IMR-90 (cell line): ENCODE measurements around the gene MGAT3. TPM values are rescaled to one million over a fixed set of nuclear protein-coding genes. Genes with fewer than 3 reads are reported as not detected.
A peak's percentile ranks its signal among the peaks of the same experiment; 100 is the strongest.

ENCODE experiments used
- ATAC-seq: fragments of 200-7000 bp; cut with Tn5 transposase; 2 replicates; pipeline ENCODE4 v1.9.1; 2020; ENCODE audit warnings: low read depth, mild to moderate bottlenecking, moderate library complexity
- Bru-seq: library from RNA; stranded (reverse); fragments of 400-500 nt; gene quantifications from one replicate; lab custom pipeline; 2021; lab: Mats Ljungman, UMichigan
- BruChase-seq, 2 experiments: library from RNA; stranded (reverse); fragments of 400-500 nt; gene quantifications; one replicate each; lab custom pipeline; 2021; lab: Mats Ljungman, UMichigan
- BruUV-seq: library from RNA; stranded (reverse); fragments of 400-500 nt; replicated peaks from 2 replicates; lab custom pipeline; 2021; lab: Mats Ljungman, UMichigan
- CTCF ChIA-PET: fragments of 300-600 bp; formaldehyde crosslinking; extraction: SDS; loops from one replicate; lab custom pipeline; 2021; ENCODE audit warnings: antibody characterized with exemption; lab: Yijun Ruan, JAX
- POLR2A ChIA-PET: fragments of 300-600 bp; sonication (Branson Sonifier 250); formaldehyde crosslinking; loops from one replicate; lab custom pipeline; 2022; ENCODE audit warnings: antibody characterized with exemption; ENCODE audit not compliant: unreplicated experiment; lab: Charles Lee
- DNase-seq: peaks from one replicate; pipeline ENCODE4 v3.0.0; 2013
- H2AFZ ChIP-seq: replicated peaks from 2 replicates; pipeline ENCODE3; 2013; ENCODE audit warnings: low read length, mild to moderate bottlenecking; ENCODE audit not compliant: poor library complexity
- H2AK5ac ChIP-seq: 2 replicates; pipeline ENCODE4 v1.6.1; 2013; ENCODE audit warnings: low read depth, low read length, inconsistent platforms
- H2AK9ac ChIP-seq: replicated peaks from 2 replicates; pipeline ENCODE3; 2013; ENCODE audit warnings: mild to moderate bottlenecking, low read depth, low read length, moderate library complexity; ENCODE audit not compliant: poor library complexity
- H2BK120ac ChIP-seq: 2 replicates; pipeline ENCODE4 v1.6.1; 2013; ENCODE audit warnings: low read depth, low read length, inconsistent platforms
- H2BK15ac ChIP-seq: 3 replicates; pipeline ENCODE4 v1.6.1; 2013; ENCODE audit warnings: low read depth, low read length, inconsistent platforms
- H2BK20ac ChIP-seq: 2 replicates; pipeline ENCODE4 v1.6.1; 2013; ENCODE audit warnings: low read depth, mild to moderate bottlenecking, inconsistent platforms, low read length, moderate library complexity
- H2BK5ac ChIP-seq: 2 replicates; pipeline ENCODE4 v1.6.1; 2013; ENCODE audit warnings: mild to moderate bottlenecking, low read depth, low read length, inconsistent platforms; ENCODE audit not compliant: poor library complexity, severe bottlenecking
- H3K14ac ChIP-seq: replicated peaks from 2 replicates; pipeline ENCODE4 v1.6.1; 2013; ENCODE audit warnings: low read depth, low read length, inconsistent platforms
- H3K18ac ChIP-seq: 2 replicates; pipeline ENCODE4 v1.6.1; 2013; ENCODE audit warnings: low read depth, low read length, control low read depth
- H3K23ac ChIP-seq: 2 replicates; pipeline ENCODE4 v1.6.1; 2013; ENCODE audit warnings: low read depth, low read length, inconsistent platforms
- H3K27ac ChIP-seq: 2 replicates; pipeline ENCODE4 v1.5.1; 2013; ENCODE audit warnings: mild to moderate bottlenecking, control low read depth, low read length; ENCODE audit not compliant: insufficient read depth
- H3K27me3 ChIP-seq: 2 replicates; pipeline ENCODE4 v1.6.1; 2013; ENCODE audit warnings: low read length; ENCODE audit not compliant: control insufficient read depth, insufficient read depth
- H3K36me3 ChIP-seq: 2 replicates; pipeline ENCODE4 v1.6.1; 2013; ENCODE audit warnings: low read length, mixed read lengths; ENCODE audit not compliant: control insufficient read depth, insufficient read depth
- H3K4ac ChIP-seq: 2 replicates; pipeline ENCODE4 v1.6.1; 2013; ENCODE audit warnings: low read depth, low read length, inconsistent platforms
- H3K4me1 ChIP-seq: 2 replicates; pipeline ENCODE4 v1.6.1; 2013; ENCODE audit warnings: low read length, mixed read lengths; ENCODE audit not compliant: control insufficient read depth, insufficient read depth
- H3K4me2 ChIP-seq: 2 replicates; pipeline ENCODE4 v1.6.1; 2013; ENCODE audit warnings: low read depth, mild to moderate bottlenecking, control low read depth, low read length, moderate library complexity
- H3K4me3 ChIP-seq: 2 replicates; pipeline ENCODE4 v1.5.1; 2013; ENCODE audit warnings: low read depth, mild to moderate bottlenecking, control low read depth, low read length, moderate library complexity; ENCODE audit not compliant: insufficient read depth
- H3K56ac ChIP-seq: 2 replicates; pipeline ENCODE4 v1.6.1; 2013; ENCODE audit warnings: low read length, inconsistent platforms; ENCODE audit not compliant: insufficient read depth; ENCODE audit errors: extremely low read depth
- H3K79me1 ChIP-seq, 2 experiments: 2 replicates each; pipeline ENCODE4 v1.6.1; 2013; ENCODE audit warnings: low read length in 2 of 2, inconsistent platforms in 1 of 2, low read depth in 1 of 2
- H3K9ac ChIP-seq: 2 replicates; pipeline ENCODE4 v1.6.1; 2013; ENCODE audit warnings: low read depth, low read length, control low read depth
- H3K9me1 ChIP-seq: 2 replicates; pipeline ENCODE4 v1.6.1; 2013; ENCODE audit warnings: low read length, inconsistent platforms; ENCODE audit not compliant: insufficient read depth
- H3K9me3 ChIP-seq: 2 replicates; pipeline ENCODE4 v1.6.1; 2013; ENCODE audit warnings: low read length; ENCODE audit not compliant: control insufficient read depth, insufficient read depth
- H4K20me1 ChIP-seq: 2 replicates; pipeline ENCODE4 v1.6.1; 2013; ENCODE audit warnings: low read length, inconsistent platforms; ENCODE audit not compliant: insufficient read depth
- H4K5ac ChIP-seq: 2 replicates; pipeline ENCODE4 v1.6.1; 2013; ENCODE audit warnings: mild to moderate bottlenecking, low read depth, low read length, control low read depth
- H4K8ac ChIP-seq, 2 experiments: 2 replicates each; pipeline ENCODE4 v1.6.1; 2013; ENCODE audit warnings: low read depth in 2 of 2, low read length in 2 of 2, control low read depth in 1 of 2, inconsistent platforms in 1 of 2
- H4K91ac ChIP-seq: 2 replicates; pipeline ENCODE4 v1.6.1; 2013; ENCODE audit warnings: low read depth, low read length, inconsistent platforms; ENCODE audit not compliant: insufficient read depth
- BHLHE40 ChIP-seq: fragments of 150-350 bp; IDR thresholded peaks from 2 replicates; pipeline ENCODE4 v1.6.1; 2016; ENCODE audit warnings: mild to moderate bottlenecking, low read depth, low read length
- CEBPB ChIP-seq: IDR thresholded peaks from 2 replicates; pipeline ENCODE4 v1.6.1; 2012; ENCODE audit warnings: low read depth, low read length, improper control_type of control experiment
- CHD1 ChIP-seq: IDR thresholded peaks from 2 replicates; pipeline ENCODE4 v1.6.1; 2012; ENCODE audit warnings: low read depth, low read length, improper control_type of control experiment
- FOS ChIP-seq: fragments of 150-350 bp; IDR thresholded peaks from 2 replicates; pipeline ENCODE4 v1.6.1; 2016; ENCODE audit warnings: low read depth, low read length
- MAFK ChIP-seq: IDR thresholded peaks from 2 replicates; pipeline ENCODE4 v1.6.1; 2012; ENCODE audit warnings: low read depth, low read length, improper control_type of control experiment
- MXI1 ChIP-seq: IDR thresholded peaks from 2 replicates; pipeline ENCODE4 v1.6.1; 2012; ENCODE audit warnings: low read depth, mild to moderate bottlenecking, low read length, moderate library complexity, borderline replicate concordance
- NFE2L2 ChIP-seq: fragments of 150-350 bp; IDR thresholded peaks from 2 replicates; pipeline ENCODE4 v1.6.1; 2016; ENCODE audit warnings: low read depth, mild to moderate bottlenecking, low read length
- POLR2A ChIP-seq: IDR thresholded peaks from 2 replicates; pipeline ENCODE4 v1.6.1; 2012; ENCODE audit warnings: mild to moderate bottlenecking, low read depth, low read length
- RAD21 ChIP-seq: IDR thresholded peaks from 2 replicates; pipeline ENCODE4 v1.6.1; 2012; ENCODE audit warnings: low read length, improper control_type of control experiment
- RCOR1 ChIP-seq: IDR thresholded peaks from 2 replicates; pipeline ENCODE4 v1.6.1; 2012; ENCODE audit warnings: mild to moderate bottlenecking, low read length, improper control_type of control experiment; ENCODE audit not compliant: insufficient replicate concordance
- RFX5 ChIP-seq: IDR thresholded peaks from 2 replicates; pipeline ENCODE4 v1.8.0; 2012; ENCODE audit warnings: low read depth, mild to moderate bottlenecking, low read length, moderate library complexity
- SMC3 ChIP-seq: fragments of 150-350 bp; IDR thresholded peaks from 2 replicates; pipeline ENCODE4 v1.6.1; 2016; ENCODE audit warnings: low read depth, mild to moderate bottlenecking, antibody characterized with exemption, low read length, moderate library complexity
- USF2 ChIP-seq: fragments of 150-350 bp; IDR thresholded peaks from 2 replicates; pipeline ENCODE4 v1.6.1; 2017; ENCODE audit warnings: mild to moderate bottlenecking, antibody characterized with exemption, low read length, low read depth
- WGBS, 2 experiments: methylation state at CpG; one replicate each; pipeline versions ENCODE4 v1.1.5 to v1.1.7; 2013; ENCODE audit warnings: missing lambda C conversion rate in 2 of 2; ENCODE audit not compliant: insufficient read length in 1 of 2; ENCODE audit errors: extremely low coverage in 2 of 2; 5-methylcytosine and 5-hydroxymethylcytosine counted together
- dilution Hi-C: fragments of 300-500 bp; cut with HindIII; formaldehyde crosslinking; loops from one replicate; pipeline ENCODE4 v1.14.3; 2018; ENCODE audit warnings: low sequenced_read_pairs; ENCODE audit not compliant: unreplicated experiment
- in situ Hi-C: fragments of 300-500 bp; cut with MboI; formaldehyde crosslinking; loops from 3 replicates; pipeline ENCODE4 v1.14.3; 2019; ENCODE audit warnings: low sequenced_read_pairs, inconsistent platforms, mixed read lengths
- intact Hi-C: fragments of 100-400 bp; cut with micrococcal nuclease; formaldehyde crosslinking; loops from 2 replicates; pipeline ENCODE4 v1.10.0; 2022
- long read RNA-seq: library from polyadenylated mRNA; unstranded; transcript quantifications from one replicate; pipeline ENCODE4 v2.0.0, GENCODE V29; 2021; ENCODE audit not compliant: unreplicated experiment
- polyA plus RNA-seq, 3 experiments: library from polyadenylated mRNA; depleted of rRNA; stranded (reverse); fragments of >200 nt; gene quantifications; 2 replicates each; pipeline ENCODE4 v1.2.3, GENCODE V29; 2012; ENCODE audit warnings: low replicate concordance in 1 of 3
- total RNA-seq: library from RNA; depleted of rRNA; stranded (reverse); fragments of >200 nt; gene quantifications from 2 replicates; pipeline ENCODE4 v1.2.3, GENCODE V29; 2012; rRNA removed
- TF ChIP-seq, protein P1 (sequence below): conservative IDR thresholded peaks from 2 replicates; pipeline ENCODE4 v1.5.1; 2012; ENCODE audit warnings: mild to moderate bottlenecking, low read depth, low read length, improper control_type of control experiment

The MGAT3 gene
- total RNA-seq (0.28 and 0.36 TPM in 2 replicates), polyA plus RNA-seq (2012; rRNA removed) (1.1 TPM in 2 replicates), Bru-seq, nascent RNA (percentile 35 among the genes with signal in this experiment), BruChase-seq, experiment 1, labeled RNA remaining after a 6-hour chase (percentile 36 among the genes with signal in this experiment), BruChase-seq, experiment 2, labeled RNA remaining after a 2-hour chase (percentile 44 among the genes with signal in this experiment)
- 0.38 and 0.99 TPM in 2 replicates for polyA plus RNA-seq (2012; cell fraction: cytosol; rRNA removed)
- polyA plus RNA-seq (2012; cell fraction: nucleus; rRNA removed; ENCODE audit: low replicate concordance), result 1.0 and 1.5 TPM in 2 replicates
- long read RNA-seq, partial matches to known transcripts, result 0 of 7 reads
- long read RNA-seq, other reads (novel, unspliced or antisense), result 7 of 7 reads

DNA sequence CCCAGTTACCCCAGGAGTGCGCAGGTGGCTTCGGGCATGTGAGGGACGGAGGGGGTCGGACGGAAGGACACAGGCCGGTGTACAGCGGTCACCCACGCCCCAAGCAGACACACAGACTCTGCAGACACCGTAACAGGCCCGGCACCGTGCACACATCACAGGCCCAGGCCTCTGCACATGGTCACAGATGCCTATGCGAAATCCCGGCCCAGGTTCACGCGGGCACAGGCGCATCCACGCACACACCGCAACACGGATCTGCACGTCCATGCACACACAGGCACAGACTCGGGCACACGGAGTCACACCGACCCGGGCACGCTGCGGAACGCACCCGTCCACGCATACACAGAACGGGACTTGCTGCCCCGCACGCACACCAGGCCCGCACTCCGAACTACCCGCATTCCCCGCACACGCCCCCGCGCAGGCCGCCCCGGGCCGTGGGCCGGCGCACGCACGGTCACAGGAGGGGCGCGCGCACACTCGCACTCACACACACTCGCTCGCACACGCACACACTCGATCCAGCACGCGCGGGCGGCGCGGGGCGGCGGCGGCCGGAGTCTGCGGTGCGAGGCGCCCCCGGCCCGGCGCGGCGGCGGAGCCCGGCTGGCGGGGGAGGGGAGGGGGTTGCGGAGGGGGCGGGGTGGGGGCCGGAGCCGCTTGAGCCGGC, at the start of gene MGAT3:
Gene MGAT3 (plus strand): TSS at position 491 of the 676 bp plus-strand sequence. CDS start 30,336 bp downstream, outside the sequence.
- ATAC-seq (no peak; the same call in 1 of the 2 replicates), DNase-seq (no peak)
- intact Hi-C loops (no loop called here), dilution Hi-C loops (no loop called here), in situ Hi-C loops (no loop called here)
- no peak within 1 kb of the TSS for H2BK20ac ChIP-seq
- no peak within 1 kb of the TSS for H3K18ac ChIP-seq
- ChIA-PET CTCF (no interaction called here), POLR2A (no interaction called here)
- H3K14ac ChIP-seq, result no peak within 1 kb of the TSS
- peaks cover 8% of the 10 kb centered on the region; the same call in 1 of the 2 replicates for H3K4me1 ChIP-seq
- no peaks in the 10 kb centered on the region; the same call in 1 of the 2 replicates for H3K9me1 ChIP-seq
- H2AFZ ChIP-seq, result peak within 1 kb of the TSS; percentile 63
- no peak within 1 kb of the TSS for H3K27ac ChIP-seq
- BruUV-seq, result no TSS peak
- H2BK15ac ChIP-seq, result no peak within 1 kb of the TSS
- H2AK9ac ChIP-seq, result no peak within 1 kb of the TSS
- peak within 1 kb of the TSS; percentile 73; the same call in 1 of the 2 replicates for H3K23ac ChIP-seq
- peaks cover 46% of the 10 kb centered on the region for H3K27me3 ChIP-seq
- H3K9me3 ChIP-seq, result no peaks in the 10 kb centered on the region
- no peaks in the 10 kb centered on the region for H3K36me3 ChIP-seq
- no peak within 1 kb of the TSS for H2BK5ac ChIP-seq
- peak within 1 kb of the TSS; percentile 52; the same call in 1 of the 2 replicates for H3K4me2 ChIP-seq
- H4K91ac ChIP-seq, result no peak within 1 kb of the TSS
- no peaks in the 10 kb centered on the region for H4K20me1 ChIP-seq
- no peak within 1 kb of the TSS for H4K5ac ChIP-seq
- H3K56ac ChIP-seq, result no peak within 1 kb of the TSS
- no peak within 1 kb of the TSS for H3K4ac ChIP-seq
- no peak within 1 kb of the TSS for H4K8ac ChIP-seq
- 60% methylated on average over 19 of the region's 80 CpGs; no CpG with 5 or more reads in 1 of the 2 experiments for WGBS, 2 experiments
- H3K9ac ChIP-seq, result no peak within 1 kb of the TSS
- H3K79me1 ChIP-seq, result no peaks in the 10 kb centered on the region
- peak within 1 kb of the TSS; percentile 16; the same call in 1 of the 2 replicates for H2AK5ac ChIP-seq
- H3K4me3 ChIP-seq, result peak within 1 kb of the TSS; percentile 28
- H2BK120ac ChIP-seq, result no peak within 1 kb of the TSS
- TF ChIP-seq MXI1, result no peak
- TF ChIP-seq CHD1, result no peak
- TF ChIP-seq, protein P1, sequence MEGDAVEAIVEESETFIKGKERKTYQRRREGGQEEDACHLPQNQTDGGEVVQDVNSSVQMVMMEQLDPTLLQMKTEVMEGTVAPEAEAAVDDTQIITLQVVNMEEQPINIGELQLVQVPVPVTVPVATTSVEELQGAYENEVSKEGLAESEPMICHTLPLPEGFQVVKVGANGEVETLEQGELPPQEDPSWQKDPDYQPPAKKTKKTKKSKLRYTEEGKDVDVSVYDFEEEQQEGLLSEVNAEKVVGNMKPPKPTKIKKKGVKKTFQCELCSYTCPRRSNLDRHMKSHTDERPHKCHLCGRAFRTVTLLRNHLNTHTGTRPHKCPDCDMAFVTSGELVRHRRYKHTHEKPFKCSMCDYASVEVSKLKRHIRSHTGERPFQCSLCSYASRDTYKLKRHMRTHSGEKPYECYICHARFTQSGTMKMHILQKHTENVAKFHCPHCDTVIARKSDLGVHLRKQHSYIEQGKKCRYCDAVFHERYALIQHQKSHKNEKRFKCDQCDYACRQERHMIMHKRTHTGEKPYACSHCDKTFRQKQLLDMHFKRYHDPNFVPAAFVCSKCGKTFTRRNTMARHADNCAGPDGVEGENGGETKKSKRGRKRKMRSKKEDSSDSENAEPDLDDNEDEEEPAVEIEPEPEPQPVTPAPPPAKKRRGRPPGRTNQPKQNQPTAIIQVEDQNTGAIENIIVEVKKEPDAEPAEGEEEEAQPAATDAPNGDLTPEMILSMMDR, result no peak
- TF ChIP-seq NFE2L2, result no peak
- no peak for TF ChIP-seq RFX5
- no peak for TF ChIP-seq POLR2A
- no peak for TF ChIP-seq USF2
- no peak for TF ChIP-seq CEBPB
- TF ChIP-seq BHLHE40, result no peak
- no peak for TF ChIP-seq SMC3
- TF ChIP-seq MAFK, result no peak
- no peak for TF ChIP-seq FOS
- TF ChIP-seq RAD21, result no peak
- TF ChIP-seq RCOR1, result no peak
